ENCODE data around the gene NEK1.
"Not testable (repeated sequence)": the region's sequence is repeated elsewhere in the genome, so short reads cannot be mapped to it uniquely, and the experiment has no call there.

The NEK1 gene

GRCh38 chr4:169567916-169568315 lies 44.5 kb downstream of the NEK1 start:
- TF ChIP-seq JUND (IDR thresholded peaks at IDR 0.05; ENCODE audit: low read depth), result no peak
- DNase-seq (ENCODE audit: low read depth in 1 of 2, low spot score in 1 of 2), result no peak
- in situ Hi-C loops (cut with HindIII; ENCODE audit: low pct_unique_long_range_greater_than_20kb, low sequenced_read_pairs), result no loop called here

GRCh38 chr4:169566021-169566818 lies 46.2 kb downstream of the NEK1 start:
- TF ChIP-seq JUND (IDR thresholded peaks at IDR 0.05; ENCODE audit: low read depth), result no peak
- in situ Hi-C loops (cut with HindIII; ENCODE audit: low pct_unique_long_range_greater_than_20kb, low sequenced_read_pairs), result no loop called here
- DNase-seq (ENCODE audit: low read depth in 1 of 2, low spot score in 1 of 2), result peak; percentile 34 to 48

GRCh38 chr4:169565606-169566005 lies 46.8 kb downstream of the NEK1 start:
- no peak for DNase-seq (ENCODE audit: low read depth in 1 of 2, low spot score in 1 of 2)
- no peak for TF ChIP-seq JUND (IDR thresholded peaks at IDR 0.05; ENCODE audit: low read depth)
- in situ Hi-C loops (cut with HindIII; ENCODE audit: low pct_unique_long_range_greater_than_20kb, low sequenced_read_pairs), result no loop called here

- TF ChIP-seq JUND (IDR thresholded peaks at IDR 0.05; ENCODE audit: low read depth), result no peak
- in situ Hi-C loops (cut with HindIII; ENCODE audit: low pct_unique_long_range_greater_than_20kb, low sequenced_read_pairs), result no loop called here
- DNase-seq (ENCODE audit: low read depth in 1 of 2, low spot score in 1 of 2), result no peak
Observed at GRCh38 chr4:169557061-169557636, 55.2 kb downstream of the NEK1 start.

- in situ Hi-C loops (cut with HindIII; ENCODE audit: low pct_unique_long_range_greater_than_20kb, low sequenced_read_pairs); DNase-seq (ENCODE audit: low read depth in 1 of 2, low spot score in 1 of 2): not testable (repeated sequence)
Observed at GRCh38 chr4:169546548-169546947, 65.8 kb downstream of the NEK1 start.

- no peak for TF ChIP-seq JUND (IDR thresholded peaks at IDR 0.05; ENCODE audit: low read depth)
- in situ Hi-C loops (cut with HindIII; ENCODE audit: low pct_unique_long_range_greater_than_20kb, low sequenced_read_pairs), result no loop called here
- DNase-seq (ENCODE audit: low read depth in 1 of 2, low spot score in 1 of 2), result no peak
Observed at GRCh38 chr4:169540774-169541173, 71.6 kb downstream of the NEK1 start.

GRCh38 chr4:169530048-169530447 lies 82.3 kb downstream of the NEK1 start:
- no peak for DNase-seq (ENCODE audit: low read depth in 1 of 2, low spot score in 1 of 2)
- in situ Hi-C loops (cut with HindIII; ENCODE audit: low pct_unique_long_range_greater_than_20kb, low sequenced_read_pairs), result no loop called here
- no peak for TF ChIP-seq JUND (IDR thresholded peaks at IDR 0.05; ENCODE audit: low read depth)

- DNase-seq (ENCODE audit: low read depth in 1 of 2, low spot score in 1 of 2), result no peak
- in situ Hi-C loops (cut with HindIII; ENCODE audit: low pct_unique_long_range_greater_than_20kb, low sequenced_read_pairs), result no loop called here
- TF ChIP-seq JUND (IDR thresholded peaks at IDR 0.05; ENCODE audit: low read depth), result no peak
Observed at GRCh38 chr4:169523796-169524195, 88.6 kb downstream of the NEK1 start.

GRCh38 chr4:169510617-169511016 lies 101.8 kb downstream of the NEK1 start:
- no peak for TF ChIP-seq JUND (IDR thresholded peaks at IDR 0.05; ENCODE audit: low read depth)
- no peak for DNase-seq (ENCODE audit: low read depth in 1 of 2, low spot score in 1 of 2)
- in situ Hi-C loops (cut with HindIII; ENCODE audit: low pct_unique_long_range_greater_than_20kb, low sequenced_read_pairs), result no loop called here

- no peak for DNase-seq (ENCODE audit: low read depth in 1 of 2, low spot score in 1 of 2)
- TF ChIP-seq JUND (IDR thresholded peaks at IDR 0.05; ENCODE audit: low read depth), result no peak
- in situ Hi-C loops (cut with HindIII; ENCODE audit: low pct_unique_long_range_greater_than_20kb, low sequenced_read_pairs), result no loop called here
Observed at GRCh38 chr4:169506903-169507302, 105.5 kb downstream of the NEK1 start.

- DNase-seq (ENCODE audit: low read depth in 1 of 2, low spot score in 1 of 2); in situ Hi-C loops (cut with HindIII; ENCODE audit: low pct_unique_long_range_greater_than_20kb, low sequenced_read_pairs): not testable (repeated sequence)
Observed at GRCh38 chr4:169499907-169500306, 112.5 kb downstream of the NEK1 start.

GRCh38 chr4:169494234-169494633 lies 118.1 kb downstream of the NEK1 start:
- DNase-seq (ENCODE audit: low read depth in 1 of 2, low spot score in 1 of 2); in situ Hi-C loops (cut with HindIII; ENCODE audit: low pct_unique_long_range_greater_than_20kb, low sequenced_read_pairs): not testable (repeated sequence)

- in situ Hi-C loops (cut with HindIII; ENCODE audit: low pct_unique_long_range_greater_than_20kb, low sequenced_read_pairs), result no loop called here
- no peak for TF ChIP-seq JUND (IDR thresholded peaks at IDR 0.05; ENCODE audit: low read depth)
- no peak for DNase-seq (ENCODE audit: low read depth in 1 of 2, low spot score in 1 of 2)
Observed at GRCh38 chr4:169493164-169493524, 119.2 kb downstream of the NEK1 start.

All from T47D (cell line).